ENCODE results near the gene UQCRFS1.
"Not testable (repeated sequence)": the region's sequence is repeated elsewhere in the genome, so short reads cannot be mapped to it uniquely, and the experiment has no call there.

UQCRFS1 gene

DNA sequence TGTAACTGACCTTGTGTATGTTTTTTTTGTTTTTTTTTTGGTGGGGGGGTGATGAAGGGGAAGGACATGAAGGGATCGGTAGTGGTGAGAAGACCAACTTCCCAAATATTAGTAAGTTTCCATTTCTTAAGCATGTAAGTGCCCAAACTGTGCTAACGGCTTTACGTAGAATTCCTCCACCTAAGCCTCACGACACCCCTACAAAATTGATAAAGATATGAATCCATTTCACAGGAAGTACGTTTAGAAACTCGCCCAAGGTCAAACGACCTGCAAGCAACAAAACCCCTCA is 649 bp downstream of the UQCRFS1 start:
- DNase-seq, result peak; percentile 2

DNA sequence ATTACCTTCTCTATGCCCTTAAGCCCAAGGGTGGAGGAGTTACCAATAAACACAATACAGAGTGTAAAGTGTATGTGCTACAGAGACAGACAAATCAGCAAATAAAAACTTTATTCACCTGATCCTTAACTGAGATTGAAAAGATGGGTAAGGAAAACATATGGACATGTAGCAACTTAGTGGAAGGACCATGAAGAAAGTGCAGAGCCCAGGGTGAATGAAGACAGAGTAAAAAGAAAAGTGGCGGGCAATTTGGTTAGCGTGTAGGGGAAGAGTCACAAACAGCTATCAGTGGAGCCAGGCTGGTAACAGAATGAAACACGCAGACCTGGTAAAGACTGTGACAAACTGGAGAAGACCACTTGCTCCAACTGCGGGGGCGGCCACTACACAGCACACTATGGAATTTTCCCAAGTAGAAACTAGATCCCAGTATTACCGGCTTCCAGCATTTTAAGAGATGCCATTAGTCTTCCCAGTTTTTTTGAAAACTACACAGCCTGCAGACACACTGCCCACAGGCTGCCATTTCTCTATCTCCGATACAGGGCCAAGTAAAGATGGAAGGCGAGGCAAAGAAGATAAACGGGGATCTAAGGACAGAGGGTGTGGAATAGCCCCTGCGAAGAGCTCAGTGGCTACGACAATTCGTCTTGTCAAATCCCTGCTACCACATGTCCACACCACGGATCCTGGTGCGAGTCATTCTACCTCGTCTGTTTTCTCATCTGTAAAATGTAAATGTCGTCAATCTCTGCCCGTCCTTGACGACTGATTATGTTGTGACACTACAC is 1.2 kb downstream of the UQCRFS1 start:
- DNase-seq, result no peak

DNA sequence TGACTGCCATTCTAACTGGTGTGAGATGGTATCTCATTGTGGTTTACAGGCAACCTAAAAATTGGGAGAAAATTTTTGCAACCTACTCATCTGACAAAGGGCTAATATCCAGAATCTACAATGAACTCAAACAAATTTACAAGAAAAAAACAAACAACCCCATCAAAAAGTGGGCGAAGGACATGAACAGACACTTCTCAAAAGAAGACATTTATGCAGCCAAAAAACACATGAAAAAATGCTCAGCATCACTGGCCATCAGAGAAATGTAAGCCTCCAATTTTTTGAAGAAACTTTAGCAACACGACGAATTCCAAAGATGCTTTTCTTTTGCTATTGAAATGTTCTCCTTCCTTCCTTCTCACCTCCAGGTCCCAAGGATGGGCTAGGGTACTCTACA is 1.9 kb downstream of the UQCRFS1 start:
- not testable (repeated sequence) for DNase-seq

DNA sequence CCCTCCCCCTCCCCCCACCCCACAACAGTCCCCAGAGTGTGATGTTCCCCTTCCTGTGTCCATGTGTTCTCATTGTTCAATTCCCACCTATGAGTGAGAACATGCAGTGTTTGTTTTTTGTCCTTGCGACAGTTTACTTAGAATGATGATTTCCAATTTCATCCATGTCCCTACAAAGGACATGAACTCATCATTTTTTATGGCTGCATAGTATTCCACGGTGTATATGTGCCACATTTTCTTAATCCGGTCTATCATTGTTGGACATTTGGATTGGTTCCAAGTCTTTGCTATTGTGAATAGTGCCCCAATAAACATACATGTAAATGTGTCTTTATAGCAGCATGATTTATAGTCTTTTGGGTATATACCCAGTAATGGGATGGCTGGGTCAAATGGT is 2.4 kb downstream of the UQCRFS1 start:
- not testable (repeated sequence) for DNase-seq

DNA sequence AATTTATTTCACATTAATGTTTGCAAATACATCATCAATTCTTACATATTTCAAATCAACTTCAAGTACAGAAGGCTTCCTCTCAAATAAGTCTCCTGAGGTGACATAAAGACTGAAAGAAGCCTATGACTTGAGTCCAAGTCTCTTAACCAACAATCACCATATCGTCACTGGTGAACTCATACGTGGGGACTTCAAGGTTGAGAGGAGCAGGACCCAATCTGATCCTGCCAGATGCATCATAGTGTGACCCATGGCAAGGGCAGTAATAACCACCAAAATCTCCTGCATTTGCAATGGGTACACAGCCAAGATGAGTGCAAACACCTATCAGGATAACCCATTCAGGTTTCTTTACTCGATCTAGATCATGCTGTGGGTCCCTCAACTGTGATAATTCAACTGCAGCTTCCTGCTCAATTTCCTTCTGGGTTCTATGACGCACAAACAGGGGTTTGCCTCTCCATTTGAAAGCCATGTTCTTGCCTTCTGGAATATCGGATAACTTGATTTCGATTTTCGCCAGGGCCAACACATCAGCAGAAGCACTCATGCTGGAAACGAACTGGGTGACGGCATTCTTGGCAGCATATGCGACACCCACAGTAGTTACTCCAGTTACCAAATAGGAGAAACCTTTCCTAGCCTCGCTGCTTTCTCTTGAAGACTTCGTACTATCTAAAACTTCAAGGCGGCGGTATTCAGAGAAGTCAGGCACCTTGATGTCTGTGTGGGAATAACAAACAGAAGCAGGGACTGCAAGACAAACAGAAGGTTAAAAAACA is 5.4 kb downstream of the UQCRFS1 start:
- DNase-seq, result not testable (repeated sequence)

DNA sequence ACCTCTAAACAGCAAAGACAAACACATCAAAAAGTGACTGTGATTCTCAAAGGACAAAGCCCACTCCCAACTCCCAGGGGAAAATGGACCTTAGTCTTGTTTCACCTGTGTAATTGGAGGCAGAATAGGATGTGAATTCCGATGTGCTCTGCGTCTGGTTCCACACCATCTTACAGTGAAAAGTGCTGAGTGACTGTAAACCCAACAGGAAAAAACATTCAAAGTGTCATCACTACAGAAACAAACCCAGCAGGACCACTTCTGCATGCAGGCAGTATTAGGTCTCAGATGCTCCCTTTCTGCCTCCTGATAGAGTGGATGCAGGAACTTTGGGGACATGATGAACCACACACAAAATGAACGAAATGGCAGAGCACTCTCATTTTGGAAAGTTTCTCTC is 6.5 kb downstream of the UQCRFS1 start:
- DNase-seq, result no peak

DNA sequence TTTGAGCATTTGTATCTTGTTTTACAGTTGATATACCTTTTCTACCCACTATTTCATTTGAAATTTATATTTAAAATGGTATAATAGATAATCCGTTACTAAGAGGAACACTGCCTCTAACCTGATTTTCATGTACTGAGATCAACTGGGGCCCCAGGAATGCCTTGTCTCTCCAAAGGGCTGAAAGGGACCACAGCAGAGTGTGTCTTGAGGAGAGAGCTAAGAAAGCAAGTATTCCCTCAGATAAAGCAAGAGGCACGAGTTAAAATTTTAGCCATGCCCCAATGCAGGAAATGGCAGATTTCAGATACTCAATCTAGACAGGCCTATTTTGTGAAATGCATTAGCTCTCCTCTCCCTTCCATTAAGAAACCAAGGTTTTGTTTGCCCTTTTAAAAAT is 10.7 kb downstream of the UQCRFS1 start:
- no peak for DNase-seq

DNA sequence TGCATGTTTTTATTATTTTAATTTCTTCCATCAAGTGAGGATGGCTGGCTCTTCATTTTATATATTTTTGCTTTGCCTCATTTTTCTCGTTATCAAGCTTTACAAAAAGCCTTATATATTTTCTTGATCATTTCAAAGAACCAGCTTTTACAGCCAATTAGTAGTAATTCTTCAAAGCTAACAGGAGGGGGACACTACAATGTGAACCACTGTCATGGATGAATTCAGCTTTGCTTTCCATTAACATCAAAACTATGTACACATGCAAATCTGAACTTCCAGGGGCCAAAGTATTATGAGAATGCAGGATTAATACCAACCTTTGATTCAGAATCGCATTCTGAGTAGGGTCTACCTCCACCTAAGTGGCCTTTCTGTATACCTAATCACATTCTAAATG is 11.1 kb downstream of the UQCRFS1 start:
- DNase-seq, result no peak

DNA sequence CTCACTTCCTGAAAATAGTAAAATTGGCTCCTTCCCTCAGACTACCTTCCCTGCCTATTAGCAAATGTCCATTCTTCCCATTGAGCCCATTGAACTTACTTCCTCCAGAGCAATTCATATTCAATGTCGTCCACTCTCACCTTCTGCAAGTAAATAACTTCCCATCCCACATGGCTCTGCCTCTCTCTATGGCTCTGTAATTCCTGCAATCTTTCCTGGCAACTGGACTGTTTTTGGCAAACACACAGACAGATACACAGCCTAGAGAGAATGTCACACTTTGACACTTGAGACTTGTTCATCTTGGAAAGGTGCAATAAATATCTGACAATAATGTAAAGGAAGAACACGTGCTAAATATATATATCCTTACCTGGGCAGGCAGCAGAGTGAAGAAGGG is 18.3 kb downstream of the UQCRFS1 start:
- no peak for DNase-seq

DNA sequence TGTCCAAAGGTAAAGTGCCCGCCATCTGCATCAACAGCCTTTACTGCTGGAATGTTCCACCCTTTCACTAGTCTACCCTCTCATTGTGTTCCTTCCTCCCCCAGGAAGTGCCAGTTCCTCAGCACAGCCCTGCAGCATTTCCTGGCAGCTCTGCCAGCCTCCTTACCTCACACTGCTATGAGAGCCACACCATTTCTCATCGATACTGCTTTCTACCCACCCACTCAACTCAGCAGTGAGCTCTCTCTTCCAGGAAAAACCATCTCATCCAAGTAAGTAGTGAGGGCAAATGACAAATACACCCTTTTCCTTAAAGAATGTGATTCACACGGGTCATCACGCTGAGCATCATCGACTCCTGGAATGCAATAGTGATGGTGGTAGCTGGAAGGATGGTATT is 19.8 kb downstream of the UQCRFS1 start:
- DNase-seq, result no peak

DNA sequence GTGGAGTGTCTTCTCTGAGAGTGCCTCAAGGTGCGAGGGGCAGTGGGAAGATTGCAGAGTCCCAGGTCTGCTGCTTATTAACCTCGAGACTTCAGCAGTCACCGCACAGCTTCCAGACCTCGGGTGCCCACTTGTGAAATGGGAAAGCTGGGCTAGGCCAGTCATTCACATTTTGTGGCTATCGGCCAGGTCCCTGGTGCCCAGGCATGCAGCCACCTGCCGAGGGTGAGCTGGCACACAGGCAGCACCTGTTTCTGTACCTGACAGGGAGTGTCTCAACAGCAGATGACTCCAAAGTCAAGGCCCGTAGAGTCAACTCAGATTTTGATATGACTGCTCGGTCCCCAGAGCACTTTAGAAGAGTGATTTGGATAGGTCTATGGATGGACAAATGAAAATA is 21.9 kb downstream of the UQCRFS1 start:
- DNase-seq, result no peak

DNA sequence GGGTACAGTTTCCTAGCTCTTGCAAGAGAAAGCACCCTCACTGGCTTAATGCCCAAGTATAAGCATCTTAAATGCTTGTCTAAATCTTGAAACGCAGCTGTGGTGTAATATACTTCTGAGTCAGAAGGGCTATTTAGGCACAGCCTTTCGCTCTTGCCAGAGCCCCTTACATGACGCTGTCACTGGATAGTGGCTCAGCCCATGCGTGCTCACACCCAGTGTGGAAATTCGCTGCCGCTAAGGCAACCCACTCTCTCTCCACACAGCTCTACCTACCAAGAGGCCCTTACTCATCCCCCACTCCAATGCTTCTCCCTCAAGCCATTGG is 24.0 kb downstream of the UQCRFS1 start:
- no peak for DNase-seq

DNA sequence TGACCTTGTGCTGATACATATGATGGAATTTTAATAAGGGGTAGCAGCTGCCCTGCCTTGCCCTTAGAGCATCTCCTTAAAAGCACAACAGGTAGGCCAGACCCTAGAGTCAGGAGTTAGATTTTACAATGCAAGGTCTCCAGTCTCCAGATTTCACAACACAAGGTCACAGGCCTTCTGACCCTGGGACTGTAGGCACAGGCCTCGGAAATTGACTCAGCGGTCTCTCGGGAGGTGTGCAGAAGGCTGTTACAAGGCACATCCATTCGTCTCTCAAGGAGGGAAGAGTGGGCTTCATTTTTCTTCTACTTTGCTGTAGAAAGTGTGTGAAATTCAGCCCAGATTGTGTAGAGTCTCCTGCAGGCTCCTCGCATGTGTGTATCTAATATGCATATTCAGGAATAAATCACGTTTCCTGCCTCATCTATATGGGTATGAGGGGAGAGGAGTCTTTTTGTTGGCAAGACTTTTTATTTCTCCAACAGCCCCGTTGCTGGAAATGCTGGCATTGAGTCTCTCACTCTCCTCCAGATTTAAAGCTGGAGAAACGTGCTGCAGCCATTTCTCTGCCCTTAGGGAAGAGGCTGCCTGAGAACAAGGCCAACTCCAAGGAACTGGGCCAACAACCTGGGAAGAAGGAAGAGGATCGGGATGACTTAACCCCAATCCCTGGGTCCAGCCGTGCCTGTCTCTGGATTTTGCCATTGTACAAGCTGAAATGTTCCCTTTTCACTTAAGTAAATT is 24.5 kb downstream of the UQCRFS1 start:
- DNase-seq, result no peak

DNA sequence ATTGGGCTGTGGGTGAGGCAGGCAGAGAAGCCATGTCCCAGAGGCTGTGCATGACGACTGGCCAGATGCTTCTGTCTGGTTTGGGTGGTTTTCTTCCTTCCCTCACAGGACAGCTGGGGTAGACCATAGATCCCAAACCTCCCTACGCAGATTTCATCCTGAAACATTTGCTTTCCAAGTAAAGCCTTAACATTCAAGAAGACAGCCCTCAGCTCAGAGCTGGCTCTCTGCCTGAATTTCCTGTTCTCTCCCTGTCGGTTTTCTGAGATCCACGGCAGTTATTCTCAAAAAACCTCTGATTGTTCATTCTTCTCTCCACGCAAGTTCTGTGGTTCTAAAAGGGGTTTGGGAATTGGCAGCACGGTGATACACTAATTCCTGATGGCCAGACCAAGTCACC is 25.3 kb downstream of the UQCRFS1 start:
- no peak for DNase-seq

DNA sequence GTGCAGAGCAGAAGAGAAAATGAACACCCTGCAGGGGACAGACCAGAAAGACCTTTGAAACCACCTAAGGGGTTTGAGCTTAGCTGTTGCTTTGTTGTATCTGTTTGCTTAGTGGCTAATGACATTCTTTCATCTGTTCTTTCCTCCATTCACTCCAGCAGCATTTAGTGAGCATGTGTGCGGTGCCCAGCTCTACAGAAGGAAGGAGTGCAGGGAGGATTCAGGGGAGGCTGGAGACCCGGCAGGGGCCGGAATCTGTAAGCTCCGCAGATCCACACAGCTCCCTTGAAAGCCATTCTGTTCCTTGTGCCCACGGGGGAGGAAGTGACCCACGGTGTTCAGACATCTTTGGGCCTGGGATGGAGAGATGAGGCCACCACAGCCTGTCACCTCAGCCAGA is 27.5 kb downstream of the UQCRFS1 start:
- DNase-seq, result no peak

DNA sequence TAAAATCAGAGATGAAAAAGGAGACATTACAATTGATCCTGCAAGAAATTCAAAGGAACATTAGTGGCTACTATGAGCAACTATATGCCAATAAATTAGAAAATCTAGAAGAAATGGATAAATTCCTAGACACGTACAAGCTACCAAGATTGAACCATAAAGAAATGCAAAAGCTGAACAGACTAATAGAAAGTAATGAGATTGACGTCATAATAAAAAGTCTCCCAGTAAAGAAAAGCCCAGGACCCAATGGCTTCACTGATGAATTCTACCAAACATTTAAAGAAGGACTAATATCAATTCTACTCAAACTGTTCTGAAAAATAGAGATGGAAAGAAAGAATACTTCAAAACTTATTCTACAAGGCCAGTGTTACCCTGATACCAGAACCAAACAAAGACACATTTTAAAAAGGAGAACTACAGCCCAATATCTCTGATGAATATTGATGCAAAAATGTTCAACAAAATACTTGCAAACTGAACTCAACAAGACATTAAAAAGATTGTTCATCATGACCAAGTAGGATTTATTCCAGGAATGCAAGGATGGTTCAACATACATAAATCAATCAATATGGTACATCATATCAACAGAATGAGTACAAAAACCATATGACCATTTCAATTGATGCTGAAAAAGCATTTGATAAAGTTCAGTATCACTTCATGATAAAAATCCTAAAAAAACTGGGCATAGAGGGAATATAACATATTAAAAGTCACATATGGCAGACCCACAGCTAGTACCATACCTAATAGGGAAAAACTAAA is 35.8 kb downstream of the UQCRFS1 start:
- DNase-seq, result no peak

DNA sequence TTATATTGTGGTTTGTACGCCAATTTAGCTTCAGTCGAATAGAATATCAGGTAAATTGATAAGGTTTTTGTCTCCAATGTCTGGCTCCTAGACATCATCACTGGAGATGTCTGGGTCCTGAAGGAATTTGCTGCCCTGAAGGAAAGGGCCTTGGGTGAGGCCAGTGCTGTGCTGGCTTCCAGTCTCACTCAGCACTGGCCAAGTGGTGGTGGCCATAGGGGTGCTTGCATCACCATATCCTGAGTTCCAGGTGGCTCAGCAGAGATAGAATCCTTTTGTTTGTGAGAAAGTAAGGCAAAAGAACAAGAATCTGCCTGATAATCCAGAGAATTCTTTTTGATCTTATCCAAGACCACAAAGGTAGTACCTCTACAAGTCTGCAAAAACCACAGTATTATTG is 39.1 kb downstream of the UQCRFS1 start:
- DNase-seq, result no peak

DNA sequence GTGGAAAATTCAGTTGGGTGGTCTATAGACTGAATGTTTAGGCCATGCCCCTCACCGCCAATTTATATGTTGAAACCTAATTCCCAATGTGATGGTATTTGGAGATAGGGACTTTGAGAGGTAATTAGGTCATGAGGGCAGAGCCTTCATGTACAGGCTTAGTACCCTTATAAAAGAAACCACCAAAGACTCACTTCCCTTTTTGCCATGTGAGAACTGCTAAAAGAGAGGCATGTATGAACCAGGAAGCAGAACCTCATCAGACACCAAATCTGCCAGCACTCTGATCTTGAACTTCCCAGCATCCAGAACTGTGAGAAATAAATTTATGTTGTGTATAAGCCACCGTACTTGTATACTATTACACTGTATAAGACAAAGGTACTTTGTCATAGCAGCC is 40.6 kb downstream of the UQCRFS1 start:
- DNase-seq, result no peak

DNA sequence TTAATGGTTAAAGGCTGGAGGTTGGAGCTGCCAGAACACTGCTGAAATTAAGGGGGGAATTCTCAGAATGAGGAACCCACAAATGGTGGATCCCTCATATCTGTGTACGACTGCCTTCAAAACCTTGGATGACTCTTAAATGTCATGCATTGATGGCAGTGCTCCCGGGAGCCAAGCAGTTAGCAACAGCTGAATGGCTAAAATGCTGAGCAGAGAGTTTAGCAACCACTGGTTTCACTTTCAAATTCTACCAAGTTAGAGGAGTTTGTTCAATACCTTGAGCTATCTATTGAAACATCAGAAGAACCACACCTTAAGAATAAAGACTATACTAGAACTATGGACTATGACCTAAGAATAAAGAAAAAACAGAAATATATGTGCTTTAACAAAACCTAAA is 41.4 kb downstream of the UQCRFS1 start:
- DNase-seq, result no peak

DNA sequence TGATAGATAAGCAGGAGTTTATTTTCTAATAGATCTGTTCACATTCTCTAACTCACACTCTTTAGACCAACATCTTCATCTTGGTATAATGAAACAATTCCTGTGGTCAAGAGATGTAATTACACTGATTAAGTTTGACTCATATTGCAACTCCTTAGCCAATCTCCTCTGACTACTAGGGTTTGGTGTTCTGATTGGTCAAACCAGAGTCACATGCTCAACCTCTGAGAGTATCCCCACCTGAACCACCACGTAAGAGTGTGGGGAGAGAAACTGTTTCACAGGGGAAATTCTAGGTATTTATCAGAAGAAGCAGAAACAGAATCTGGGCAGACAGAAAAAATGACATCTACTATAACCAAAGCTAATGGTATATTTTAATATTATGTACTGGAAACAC is 42.4 kb downstream of the UQCRFS1 start:
- no peak for DNase-seq

DNA sequence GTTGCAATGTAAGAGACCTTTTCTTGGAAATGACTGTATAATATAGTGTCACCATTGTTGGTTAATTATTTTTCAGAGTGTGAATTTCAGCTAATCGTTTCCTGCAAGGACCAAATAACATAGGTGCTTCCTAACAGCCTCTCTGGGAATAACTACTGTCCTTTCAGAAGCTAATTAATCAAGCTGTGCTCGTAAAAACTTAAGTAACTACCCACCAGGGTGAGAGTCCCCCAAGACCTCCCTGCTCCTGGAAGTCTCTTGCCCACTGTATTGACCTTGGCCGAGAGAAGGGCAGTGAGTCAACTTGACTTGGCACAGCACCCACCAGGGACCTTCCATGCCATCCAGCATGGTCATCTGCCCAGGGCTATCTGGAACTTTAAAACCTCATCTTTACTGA is 50.3 kb downstream of the UQCRFS1 start:
- DNase-seq, result no peak

DNA sequence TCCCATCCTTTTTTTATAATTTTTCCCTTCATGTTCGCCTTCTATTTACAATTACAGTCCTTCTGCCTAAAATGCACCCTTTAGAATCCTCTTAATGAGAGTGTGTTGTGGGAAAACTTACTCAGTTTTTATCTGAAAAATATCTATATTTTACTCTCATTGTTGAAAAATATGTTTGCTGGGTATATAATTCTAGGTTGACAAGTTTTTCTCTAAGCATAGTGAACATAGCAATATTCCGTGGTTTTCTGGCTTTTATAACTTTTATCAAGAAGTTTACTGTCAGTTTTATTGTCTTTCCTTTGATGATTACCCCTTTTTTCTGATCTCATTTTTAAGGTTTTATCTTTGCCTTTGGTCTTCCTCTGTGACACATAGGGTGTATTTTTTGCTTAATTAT is 57.3 kb downstream of the UQCRFS1 start:
- DNase-seq, result no peak

Measured in NCI-H748 treated with DMSO at 0.1 percent for 48 hours (cell line).